GM19455 (cell line): ENCODE measurements around the gene KLHL12.

Experiments used
- ATAC-seq: cut with Tn5 transposase; IDR thresholded peaks from one replicate; pipeline ENCODE4 v1.9.1; 2021; ENCODE audit not compliant: unreplicated experiment

KLHL12 gene

GRCh38 chr1:202844259-202844658 is 82.8 kb downstream of the KLHL12 start:
- no peak for ATAC-seq

GRCh38 chr1:202843081-202843480 is 84.0 kb downstream of the KLHL12 start:
- ATAC-seq: no peak
